ENCODE measurements around the gene NPM1. TPM values are rescaled to one million over a fixed set of nuclear protein-coding genes. Genes with fewer than 3 reads are reported as not detected.

The NPM1 gene
- total RNA-seq, 1 experiment from 2014 or later: 3,530 TPM

- Mint-ChIP-seq H3K9me3 (no peaks in the 10 kb centered on the region), H3K4me3 (no peak overlapping the region), H3K4me1 (peaks cover 26% of the 10 kb centered on the region), H3K36me3 (no peaks in the 10 kb centered on the region), H3K27ac (no peak overlapping the region), H3K27me3 (ENCODE audit: low read depth) (peaks cover 5% of the 10 kb centered on the region; the same call in 1 of the 2 replicates)
- ATAC-seq: 0 out of 2 replicates have a peak, but pooled peaks have one; percentile 10
- CTCF ChIA-PET: no interaction called here
- DNase-seq (ENCODE audit: low spot score): no peak
- POLR2A ChIA-PET: no interaction called here
- TF ChIP-seq SOX15 (CRISPR knock-in tag; IDR thresholded peaks at IDR 0.05): no peak
- no peak for TF ChIP-seq ARID4B (CRISPR knock-in tag; IDR thresholded peaks at IDR 0.05; ENCODE audit: borderline replicate concordance)
- no peak for TF ChIP-seq OVOL2 (CRISPR knock-in tag; IDR thresholded peaks at IDR 0.05; ENCODE audit: borderline replicate concordance)
- TF ChIP-seq ELF4 (CRISPR knock-in tag; IDR thresholded peaks at IDR 0.05; ENCODE audit: low read depth): no peak
Observed at GRCh38 chr5:171455522-171455921, 67.9 kb downstream of the NPM1 start.

GRCh38 chr5:171457208-171457981 lies 69.7 kb downstream of the NPM1 start:
- POLR2A ChIA-PET: no interaction called here
- H3K36me3 Mint-ChIP-seq: no peaks in the 10 kb centered on the region
- ATAC-seq (no peak), DNase-seq (ENCODE audit: low spot score) (no peak)
- H3K27ac Mint-ChIP-seq: peak overlapping the region; percentile 57; the same call in 1 of the 2 replicates
- H3K4me1 Mint-ChIP-seq: peaks cover 27% of the 10 kb centered on the region
- H3K4me3 Mint-ChIP-seq: no peak overlapping the region
- H3K9me3 Mint-ChIP-seq: no peaks in the 10 kb centered on the region
- H3K27me3 Mint-ChIP-seq (ENCODE audit: low read depth): no peaks in the 10 kb centered on the region; the same call in 1 of the 2 replicates
- CTCF ChIA-PET: no interaction called here
- no peak for TF ChIP-seq USF2 (CRISPR knock-in tag; IDR thresholded peaks at IDR 0.05)
- no peak for TF ChIP-seq ATF1 (CRISPR knock-in tag; IDR thresholded peaks at IDR 0.05)
- no peak for TF ChIP-seq ARID4B (CRISPR knock-in tag; IDR thresholded peaks at IDR 0.05; ENCODE audit: borderline replicate concordance)
- no peak for TF ChIP-seq FOXK1 (CRISPR knock-in tag; IDR thresholded peaks at IDR 0.05)
- TF ChIP-seq MLX (CRISPR knock-in tag; IDR thresholded peaks at IDR 0.05): no peak
- TF ChIP-seq ZNF232 (CRISPR knock-in tag; IDR thresholded peaks at IDR 0.05): no peak
- no peak for TF ChIP-seq ETV6 (CRISPR knock-in tag; IDR thresholded peaks at IDR 0.05)
- TF ChIP-seq ZNF281 (CRISPR knock-in tag; IDR thresholded peaks at IDR 0.05): no peak
- TF ChIP-seq NR1H2 (CRISPR knock-in tag; IDR thresholded peaks at IDR 0.05): no peak
- TF ChIP-seq PRDM15 (CRISPR knock-in tag; IDR thresholded peaks at IDR 0.05): no peak
- no peak for TF ChIP-seq ZBTB43 (CRISPR knock-in tag; IDR thresholded peaks at IDR 0.05)
